A549 (cell line): Measurements from ENCODE around the gene ALOX15. TPM values are rescaled to one million over a fixed set of nuclear protein-coding genes. Genes with fewer than 3 reads are reported as not detected.

Experiments used
- ATAC-seq, 2 experiments: fragments of 200-7000 bp in 1 of 2; fragments of >200 bp in 1 of 2; cut with Nextera tagmentation in 1 of 2; cut with Tn5 transposase in 1 of 2; 3 replicates each; pipeline versions ENCODE4 v1.8.0 to v1.9.1; 2018 to 2020; ENCODE audit warnings: mild to moderate bottlenecking in 1 of 2, moderate library complexity in 1 of 2
- CTCF ChIA-PET: fragments of 300-600 bp; sonication (Branson Sonifier 250); formaldehyde crosslinking; extraction: SDS; loops from one replicate; lab custom pipeline; 2021; ENCODE audit warnings: antibody characterized with exemption, inconsistent platforms; lab: Yijun Ruan, JAX
- POLR2A ChIA-PET: fragments of 350-600 bp; formaldehyde crosslinking; extraction: SDS; loops from one replicate; lab custom pipeline; 2021; ENCODE audit warnings: antibody characterized with exemption, inconsistent platforms; lab: Yijun Ruan, JAX
- DNase-seq, 2 experiments: peaks; one replicate each; pipeline versions ENCODE4 v3.0.0 to v3.0.0-alpha.2; 2011 to 2016; ENCODE audit warnings: low read depth in 1 of 2, low spot score in 1 of 2
- FAIRE-seq: peaks from 2 replicates; lab custom pipeline; 2011; peaks lifted over from hg19 to GRCh38; lab: Jason Lieb, UNC
- H3K27ac ChIP-seq, 2 experiments: fragments of >200 bp; sonication (Bioruptor Twin); formaldehyde crosslinking; 3 replicates each; pipeline ENCODE4 v1.5.1; 2016 to 2017
- H3K4me1 ChIP-seq: fragments of >200 bp; sonication (Bioruptor Twin); formaldehyde crosslinking; 3 replicates; pipeline ENCODE4 v1.6.1; 2016
- H3K4me2 ChIP-seq: fragments of >200 bp; sonication (Bioruptor Twin); formaldehyde crosslinking; 3 replicates; pipeline ENCODE4 v1.6.1; 2016
- H3K4me3 ChIP-seq: fragments of >200 bp; sonication (Bioruptor Twin); formaldehyde crosslinking; 3 replicates; pipeline ENCODE4 v1.5.1; 2016
- H3K9me3 ChIP-seq: fragments of >200 bp; sonication (Bioruptor Twin); formaldehyde crosslinking; 3 replicates; pipeline ENCODE4 v1.6.1; 2016
- CTCF ChIP-seq: fragments of >200 bp; sonication (Bioruptor Twin); formaldehyde crosslinking; IDR thresholded peaks from 3 replicates; pipeline ENCODE4 v1.5.1; 2016
- ESRRA ChIP-seq: fragments of 150-350 bp; IDR thresholded peaks from 2 replicates; pipeline ENCODE4 v1.6.1; 2014; ENCODE audit warnings: mild to moderate bottlenecking, low read length, borderline replicate concordance
- FOSL2 ChIP-seq, 2 experiments: fragments of 450-650 bp in 1 of 2; fragments of >200 bp in 1 of 2; sonication (Bioruptor Twin) in 1 of 2; formaldehyde crosslinking; IDR thresholded peaks; 2 replicates each; pipeline versions ENCODE4 v1.5.0 to v1.6.1; 2016 to 2020; ENCODE audit warnings: mild to moderate bottlenecking in 1 of 2, moderate library complexity in 1 of 2
- FOXS1 ChIP-seq: fragments of 250-450 bp; sonication (Bioruptor Pico); IDR thresholded peaks from 2 replicates; pipeline ENCODE4 v1.5.0; 2020; ENCODE audit warnings: mild to moderate bottlenecking, moderate library complexity
- GATA3 ChIP-seq: IDR thresholded peaks from 2 replicates; pipeline ENCODE4 v1.6.1; 2012; ENCODE audit warnings: borderline replicate concordance
- HEYL ChIP-seq: fragments of 250-450 bp; sonication (Bioruptor Pico); IDR thresholded peaks from 2 replicates; pipeline ENCODE4 v1.8.0; 2021; ENCODE audit warnings: mild to moderate bottlenecking, moderate library complexity
- MAFK ChIP-seq: fragments of 450-650 bp; IDR thresholded peaks from 2 replicates; pipeline ENCODE4 v1.6.1; 2014; ENCODE audit not compliant: partially characterized antibody
- MAX ChIP-seq: IDR thresholded peaks from 2 replicates; pipeline ENCODE4 v1.6.1; 2012
- MYC ChIP-seq: IDR thresholded peaks from 2 replicates; pipeline ENCODE4 v1.6.1; 2012; ENCODE audit warnings: mild to moderate bottlenecking, inconsistent platforms, low read length, improper control_type of control experiment, borderline replicate concordance
- NPAS2 ChIP-seq: fragments of 250-450 bp; sonication (Bioruptor Pico); IDR thresholded peaks from 2 replicates; pipeline ENCODE4 v1.8.0; 2022; ENCODE audit warnings: mild to moderate bottlenecking, moderate library complexity, borderline replicate concordance
- PBX3 ChIP-seq: IDR thresholded peaks from 2 replicates; pipeline ENCODE4 v1.6.1; 2012
- PHF8 ChIP-seq: fragments of 200-600 bp; sonication (generic); IDR thresholded peaks from 2 replicates; pipeline ENCODE4 v1.6.1; 2016; ENCODE audit warnings: low read depth, mild to moderate bottlenecking, antibody characterized with exemption, moderate library complexity, borderline replicate concordance
- RCOR1 ChIP-seq: fragments of 150-350 bp; IDR thresholded peaks from 2 replicates; pipeline ENCODE4 v1.6.1; 2014; ENCODE audit warnings: antibody characterized with exemption, low read length, low read depth
- SMC3 ChIP-seq: fragments of >200 bp; sonication (Bioruptor Twin); formaldehyde crosslinking; IDR thresholded peaks from 3 replicates; pipeline ENCODE4 v1.6.1; 2018; ENCODE audit warnings: inconsistent platforms
- SREBF2 ChIP-seq: fragments of 450-650 bp; IDR thresholded peaks from 2 replicates; pipeline ENCODE4 v1.6.1; 2014; ENCODE audit warnings: mild to moderate bottlenecking, moderate library complexity
- USF2 ChIP-seq: fragments of 450-650 bp; IDR thresholded peaks from 2 replicates; pipeline ENCODE4 v1.6.1; 2014; ENCODE audit warnings: antibody characterized with exemption
- WGBS: methylation state at CpG from one replicate; pipeline ENCODE4 v1.1.6; 2017; ENCODE audit errors: missing lambda C conversion rate; 5-methylcytosine and 5-hydroxymethylcytosine counted together
- polyA plus RNA-seq, 4 experiments: library from polyadenylated mRNA; depleted of rRNA in 3 of 4; stranded (reverse); fragments of >200 nt; fragmentation: RNase III in 1 of 4; extraction: RNeasy Plus Mini Kit Qiagen cat#74134 plus additional on column Dnase treatment in 1 of 4; gene quantifications; 2 replicates in 3 of 4; 3 replicates in 1 of 4; pipeline ENCODE4 v1.2.3, GENCODE V29; 2011 to 2017
- TF ChIP-seq, protein P1 (sequence below): fragments of 250-450 bp; sonication (Bioruptor Pico); IDR thresholded peaks from 2 replicates; pipeline ENCODE4 v1.5.0; 2021; ENCODE audit warnings: mild to moderate bottlenecking, moderate library complexity, borderline replicate concordance

The ALOX15 gene
- polyA plus RNA-seq, 2 of the 4 experiments (the other 2 are of a cell fraction) = 0.08 to 0.12 TPM

DNA sequence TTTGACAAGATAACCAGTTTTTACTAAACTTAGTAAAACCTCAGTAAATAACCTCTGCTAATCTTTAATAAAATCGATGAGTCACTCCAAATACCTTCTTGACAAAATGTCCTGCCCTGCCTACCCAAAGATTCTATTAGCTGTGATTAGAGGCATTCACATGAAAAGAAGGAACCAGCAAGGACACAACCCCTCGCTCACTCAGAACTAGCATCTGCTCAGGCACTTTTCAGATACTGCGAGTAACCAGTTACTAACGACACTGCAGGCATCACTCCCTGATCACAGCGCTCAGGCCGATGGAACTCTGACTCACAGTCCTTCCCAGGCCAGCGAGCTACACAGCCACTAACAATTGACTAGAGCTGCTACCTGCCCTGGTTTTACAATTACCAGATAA, 38.2 kb upstream of the ALOX15 start:
- peak; percentile 86 to 94 for ATAC-seq

DNA sequence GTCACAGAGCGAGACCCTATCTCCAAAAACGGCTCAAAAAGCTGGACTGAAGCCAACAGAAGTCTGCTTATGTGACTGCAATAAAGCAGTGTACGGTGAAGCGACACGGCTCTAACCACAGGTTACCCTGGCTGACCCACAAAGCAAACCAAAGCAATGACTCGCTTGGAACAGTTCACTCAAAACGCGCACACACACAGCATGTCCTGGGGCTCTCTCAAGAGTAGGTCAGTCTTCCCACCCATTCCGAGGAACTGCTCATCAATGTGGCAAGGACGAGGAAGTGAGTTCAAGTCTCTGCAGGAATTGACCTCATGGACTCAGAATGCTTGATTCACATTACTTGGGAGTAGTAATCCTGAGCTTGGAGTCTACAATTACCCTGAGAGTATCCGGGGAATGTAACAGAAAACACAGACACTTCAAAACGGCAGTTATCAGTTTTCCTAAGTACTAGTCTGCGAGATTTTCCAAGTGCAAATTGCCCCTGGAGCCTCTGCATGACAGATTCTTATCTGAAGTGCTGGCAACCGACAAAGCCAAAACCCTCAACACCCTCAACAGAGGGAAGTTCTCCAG, 37.1 kb upstream of the ALOX15 start:
- DNase-seq (peak; percentile 43 to 78), FAIRE-seq (peak; percentile 93), ATAC-seq (peak; percentile 37 to 73; a peak in 3 of 6 replicates)
- ChIA-PET POLR2A (interaction anchor here (1.0 kb wide), 1 partner anchor 32 kb away, joined by 5 read pairs; the partner anchor contains the start of gene ARRB2), CTCF (interaction anchor here (0.7 to 2.1 kb wide), 8 partner anchors 10 to 217 kb away, joined by 3 to 6 read pairs (median 4); partner anchors contain the start of gene PELP1)
- TF ChIP-seq GATA3 = peak; percentile 49; the same call in 1 of the 2 replicates
- TF ChIP-seq FOXS1 (CRISPR knock-in tag) = no peak
- TF ChIP-seq ESRRA = no peak
- no peak for TF ChIP-seq SMC3
- TF ChIP-seq FOSL2 (IDR thresholded peaks at IDR 0.05) = no peak
- TF ChIP-seq FOSL2 (CRISPR knock-in tag; IDR thresholded peaks at IDR 0.05) = peak; percentile 51
- no peak for TF ChIP-seq USF2
- 22% methylated on average over 14 of the region's 14 CpGs for WGBS
- peak overlapping the region; percentile 65 for H3K4me2 ChIP-seq
- H3K4me3 ChIP-seq = no peak overlapping the region
- peak overlapping the region; percentile 42 to 68; a peak in 5 of 6 replicates for H3K27ac ChIP-seq
- no peaks in the 10 kb centered on the region for H3K9me3 ChIP-seq
- peaks cover 39% of the 10 kb centered on the region for H3K4me1 ChIP-seq

More for the DNA sequence above, 38.2 kb upstream of the ALOX15 start:
- peak; percentile 68 to 74 for DNase-seq
- Histone ChIP-seq H3K4me2 (peak overlapping the region; percentile 65), H3K4me3 (peak overlapping the region; percentile 4; the same call in 1 of the 3 replicates), H3K4me1 (peaks cover 39% of the 10 kb centered on the region), H3K9me3 (no peaks in the 10 kb centered on the region), H3K27ac (peak overlapping the region; percentile 42 to 68)
- ChIA-PET CTCF (interaction anchor here (0.6 to 2.1 kb wide), 8 partner anchors 11 to 113 kb away, joined by 3 to 6 read pairs (median 4); partner anchors contain the start of genes ARRB2 and PELP1), POLR2A (interaction anchor here (1.2 kb wide), 1 partner anchor 24 kb away, joined by 5 read pairs; the partner anchor contains the start of gene PELP1)
- FAIRE-seq = peak; percentile 99
- WGBS = 5% methylated on average over 7 of the region's 7 CpGs
- TF ChIP-seq MAFK = peak; percentile 61
- peak; percentile 55; the same call in 1 of the 2 replicates for TF ChIP-seq FOSL2 (IDR thresholded peaks at IDR 0.05)
- TF ChIP-seq FOSL2 (CRISPR knock-in tag; IDR thresholded peaks at IDR 0.05) = peak; percentile 92
- TF ChIP-seq, protein P1, sequence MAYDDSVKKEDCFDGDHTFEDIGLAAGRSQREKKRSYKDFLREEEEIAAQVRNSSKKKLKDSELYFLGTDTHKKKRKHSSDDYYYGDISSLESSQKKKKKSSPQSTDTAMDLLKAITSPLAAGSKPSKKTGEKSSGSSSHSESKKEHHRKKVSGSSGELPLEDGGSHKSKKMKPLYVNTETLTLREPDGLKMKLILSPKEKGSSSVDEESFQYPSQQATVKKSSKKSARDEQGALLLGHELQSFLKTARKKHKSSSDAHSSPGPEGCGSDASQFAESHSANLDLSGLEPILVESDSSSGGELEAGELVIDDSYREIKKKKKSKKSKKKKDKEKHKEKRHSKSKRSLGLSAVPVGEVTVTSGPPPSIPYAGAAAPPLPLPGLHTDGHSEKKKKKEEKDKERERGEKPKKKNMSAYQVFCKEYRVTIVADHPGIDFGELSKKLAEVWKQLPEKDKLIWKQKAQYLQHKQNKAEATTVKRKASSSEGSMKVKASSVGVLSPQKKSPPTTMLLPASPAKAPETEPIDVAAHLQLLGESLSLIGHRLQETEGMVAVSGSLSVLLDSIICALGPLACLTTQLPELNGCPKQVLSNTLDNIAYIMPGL (CRISPR knock-in tag) = no peak
- TF ChIP-seq HEYL (CRISPR knock-in tag) = no peak
- TF ChIP-seq MYC = no peak
- no peak for TF ChIP-seq PBX3
- TF ChIP-seq MAX = peak; percentile 32; the same call in 1 of the 2 replicates
- no peak for TF ChIP-seq CTCF
- no peak for TF ChIP-seq NPAS2 (CRISPR knock-in tag)
- TF ChIP-seq RCOR1 = no peak
- no peak for TF ChIP-seq PHF8
- no peak for TF ChIP-seq SREBF2
